CD4-positive, alpha-beta T cell treated with Interleukin-4 for 4 hours (primary cell): ENCODE results near the gene IGFL1.
"Not testable (repeated sequence)": the region's sequence is repeated elsewhere in the genome, so short reads cannot be mapped to it uniquely, and the experiment has no call there.

ENCODE experiments used
- DNase-seq: peaks from one replicate; pipeline ENCODE4 v3.0.0-alpha.2; 2020

Gene IGFL1

DNA sequence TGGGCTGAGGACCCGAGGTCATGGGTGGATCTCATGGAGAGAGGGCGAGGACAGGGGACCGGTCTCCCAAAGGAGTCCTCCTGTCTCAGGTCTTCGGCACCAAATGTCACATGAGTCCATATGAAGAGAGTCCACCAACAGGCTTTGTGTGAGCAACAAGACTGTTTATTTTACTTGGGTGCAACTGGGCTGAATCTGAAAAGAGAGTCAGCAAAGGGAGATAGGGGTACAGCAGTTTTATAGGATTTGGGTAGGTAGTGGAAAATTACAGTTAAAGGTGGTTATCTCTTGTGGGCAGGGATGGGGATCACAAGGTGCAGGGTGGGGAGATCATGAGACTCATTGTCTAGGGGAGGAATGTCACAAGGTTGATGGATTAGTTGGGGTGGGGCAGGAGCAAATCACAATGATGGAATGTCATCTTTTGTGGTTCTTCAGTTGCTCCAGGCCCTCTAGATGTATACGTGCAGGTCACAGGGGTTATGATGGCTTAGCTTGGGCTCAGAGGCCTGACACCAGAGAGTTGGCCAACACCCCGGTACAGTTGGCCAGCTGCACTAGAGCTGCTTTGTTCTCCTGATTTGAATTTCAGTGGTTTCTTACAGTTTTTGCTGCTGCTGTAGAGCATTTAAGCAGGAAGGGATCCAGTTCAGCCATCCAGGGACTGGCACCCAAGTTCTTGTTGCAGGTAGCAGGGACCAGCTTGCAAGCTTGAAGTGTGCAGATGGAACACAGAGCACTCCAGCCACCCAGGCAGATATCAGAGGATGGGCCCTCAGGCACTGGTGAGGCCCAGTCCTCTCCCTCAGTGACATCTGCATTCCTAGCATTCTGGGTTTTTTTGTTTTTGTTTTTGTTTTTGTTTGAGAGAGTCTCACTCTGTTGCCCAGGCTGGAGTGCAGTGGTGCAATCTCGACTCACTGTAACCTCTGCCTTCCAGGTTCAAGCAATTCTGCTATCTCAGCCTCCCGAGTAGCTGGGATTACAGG lies 26.4 kb upstream of the IGFL1 start:
- DNase-seq, result no peak

DNA sequence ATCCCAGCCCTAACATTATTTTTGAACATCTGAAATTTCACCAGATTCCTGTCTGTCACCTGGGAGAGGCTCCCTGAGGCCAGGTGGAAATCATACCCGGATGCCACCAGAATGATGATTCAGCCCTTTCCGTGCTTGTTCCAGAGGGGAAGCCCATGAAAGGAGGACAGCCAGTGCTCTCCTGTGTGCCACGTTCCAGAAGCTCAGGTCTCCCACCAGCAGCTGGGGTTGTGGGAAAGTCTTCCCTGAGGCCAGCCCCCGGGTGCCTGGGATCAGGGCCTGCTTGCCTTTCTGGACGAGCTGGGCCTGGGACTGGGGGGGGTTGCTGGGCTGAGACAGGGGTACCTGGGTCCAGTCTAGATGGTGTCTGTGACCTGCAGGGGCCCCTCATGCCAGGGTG lies 25.5 kb upstream of the IGFL1 start:
- no peak for DNase-seq

DNA sequence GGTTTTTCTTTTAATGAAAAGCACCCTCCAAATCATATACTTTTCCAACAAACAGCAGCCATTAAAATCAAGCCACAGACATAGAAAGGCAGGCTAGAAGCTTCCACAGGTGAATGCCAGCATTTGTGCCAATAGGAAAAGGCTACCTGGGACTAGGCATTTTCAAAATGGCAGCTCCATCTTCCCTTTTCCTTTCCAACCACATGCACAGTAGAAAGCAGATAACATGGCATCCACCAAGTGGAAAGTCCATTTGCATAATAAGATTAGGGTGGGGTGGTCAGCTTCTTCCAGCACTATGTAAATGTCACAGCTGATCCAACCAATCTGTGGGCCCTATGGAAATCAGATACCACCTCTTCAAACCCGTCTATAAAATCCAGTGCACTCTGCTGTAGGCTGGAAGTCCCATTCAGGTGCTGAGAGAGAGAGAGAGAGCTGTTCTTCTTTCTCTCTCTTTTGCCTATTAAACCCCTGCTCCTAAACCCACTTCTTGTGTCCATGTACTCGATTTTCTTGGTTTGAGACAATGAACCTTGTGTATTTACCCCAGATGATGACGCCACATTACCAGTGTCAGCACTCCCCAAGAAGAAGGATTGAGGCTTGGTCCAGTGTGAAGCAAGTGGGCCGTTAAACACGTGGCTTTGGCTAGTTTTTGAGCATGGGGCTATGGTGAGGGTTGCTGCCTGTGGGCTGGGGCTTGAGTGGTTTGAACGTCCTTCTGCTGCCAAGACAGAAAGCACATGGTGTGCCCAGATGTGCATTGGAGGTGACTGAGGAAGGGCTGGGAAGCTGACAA lies 24.2 kb upstream of the IGFL1 start:
- no peak for DNase-seq

DNA sequence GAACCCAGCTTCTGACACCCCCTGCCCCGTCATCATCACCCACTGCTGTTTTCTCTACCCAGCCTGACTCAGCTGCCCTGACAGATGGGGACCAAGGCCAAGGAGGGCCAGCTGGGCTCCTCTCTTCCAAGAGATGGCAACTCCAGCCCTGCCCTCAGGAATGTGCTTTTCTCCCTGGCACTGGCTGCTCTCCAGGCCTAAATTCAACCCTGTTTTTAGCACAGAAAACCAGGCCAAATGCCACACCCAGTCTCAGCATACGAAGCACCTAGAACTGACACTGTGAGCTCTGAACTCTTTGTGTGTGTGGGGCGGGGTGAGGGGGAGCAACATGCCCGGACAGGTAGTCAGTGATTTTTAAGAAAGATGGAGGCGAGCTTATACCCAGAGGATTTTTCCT lies 23.4 kb upstream of the IGFL1 start:
- DNase-seq, result no peak

DNA sequence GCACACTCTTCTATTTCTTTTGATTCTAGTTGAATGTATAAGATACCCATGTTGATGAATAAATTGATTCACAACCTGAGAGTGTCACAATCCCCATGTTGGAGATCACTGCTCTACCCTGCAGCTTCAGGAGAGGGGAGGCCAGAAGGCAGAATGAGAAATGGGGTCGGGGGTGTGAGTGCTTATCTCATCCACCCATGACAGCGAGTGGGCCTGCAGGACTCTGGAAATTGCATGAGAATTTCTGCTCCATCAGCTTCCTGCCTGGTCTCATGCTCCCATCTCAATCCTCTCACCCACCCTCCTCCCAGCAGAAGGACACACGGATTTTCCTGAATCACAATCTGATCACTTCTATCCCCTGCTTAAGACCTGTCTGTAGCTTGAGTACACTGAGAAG lies 22.9 kb upstream of the IGFL1 start:
- DNase-seq, result no peak

GRCh38 chr19:46207858-46208257 lies 21.7 kb upstream of the IGFL1 start:
- not testable (repeated sequence) for DNase-seq

- no peak for DNase-seq
Observed at GRCh38 chr19:46209051-46209450, 20.5 kb upstream of the IGFL1 start.

- DNase-seq, result no peak
Observed at GRCh38 chr19:46209472-46209871, 20.1 kb upstream of the IGFL1 start.

DNA sequence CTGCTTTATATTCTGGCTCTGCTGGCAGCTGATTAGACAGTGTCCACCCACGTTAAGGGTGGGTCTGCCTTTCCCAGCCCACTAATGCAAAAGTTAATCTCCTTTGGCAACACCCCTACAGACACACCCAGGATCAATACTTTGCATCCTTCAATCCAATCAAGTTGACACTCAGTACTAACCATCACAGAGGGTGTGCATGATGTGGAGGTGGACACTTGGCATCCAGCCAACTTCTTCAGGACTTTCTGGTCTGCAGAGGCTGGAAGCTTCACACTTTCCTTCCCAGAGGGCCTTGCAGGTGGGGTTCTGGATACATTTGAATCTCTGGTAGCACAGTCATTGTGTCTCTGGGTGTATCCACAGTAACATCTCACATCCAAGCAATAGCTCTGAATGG lies 18.9 kb upstream of the IGFL1 start:
- no peak for DNase-seq

DNA sequence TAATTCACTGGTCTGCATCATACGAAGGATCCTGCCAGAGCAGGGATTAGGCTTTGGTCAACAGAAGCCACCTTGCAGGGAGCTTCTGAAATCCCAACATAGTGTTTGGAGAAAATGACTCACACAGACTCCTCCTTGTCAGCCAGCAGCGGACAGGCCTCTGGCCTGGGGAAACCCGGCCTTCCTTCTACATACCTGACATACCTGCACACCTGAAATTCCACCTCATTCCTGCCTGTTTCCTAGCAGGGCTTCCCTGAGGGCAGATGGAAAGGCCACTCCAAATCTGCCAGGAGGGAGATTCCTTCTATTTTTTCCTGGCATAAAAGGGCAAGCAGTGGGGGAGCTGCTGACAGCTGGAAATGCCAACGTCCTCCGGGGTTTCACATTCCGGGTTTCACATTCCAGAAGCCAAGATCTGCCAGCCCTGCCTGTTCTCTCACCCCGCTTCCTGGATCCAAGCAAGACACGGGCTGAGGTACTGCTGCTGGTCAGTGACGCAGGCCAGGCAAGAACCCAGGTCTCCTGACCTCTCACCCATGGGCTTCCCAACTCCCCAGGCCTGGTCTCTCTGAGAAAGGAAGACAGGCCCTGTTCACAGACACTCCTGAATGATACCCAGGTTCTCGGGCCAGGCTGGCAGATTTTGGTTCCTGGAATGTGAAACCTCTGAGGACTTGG lies 18.2 kb upstream of the IGFL1 start:
- DNase-seq, result no peak

DNA sequence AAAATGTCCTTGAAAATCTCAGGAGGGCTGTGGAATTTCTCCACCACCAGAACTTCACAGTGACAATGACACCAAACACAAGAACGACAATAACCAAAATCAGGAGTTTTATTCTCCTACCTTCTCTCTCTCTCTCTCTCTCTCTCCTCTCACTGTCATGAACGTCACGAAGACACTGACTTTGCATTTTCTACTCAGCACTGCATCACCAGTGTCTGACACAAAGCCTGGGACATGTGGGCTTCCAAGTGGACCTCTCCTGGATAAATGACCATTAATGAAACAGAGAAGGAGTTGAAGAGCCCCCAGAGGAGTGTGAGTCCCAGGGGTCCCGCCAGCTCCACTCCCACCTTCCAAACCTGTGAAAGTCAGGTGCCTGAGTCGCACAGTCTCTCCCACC lies 16.9 kb upstream of the IGFL1 start:
- not testable (repeated sequence) for DNase-seq

- DNase-seq, result no peak
Observed at GRCh38 chr19:46213156-46213555, 16.4 kb upstream of the IGFL1 start.

DNA sequence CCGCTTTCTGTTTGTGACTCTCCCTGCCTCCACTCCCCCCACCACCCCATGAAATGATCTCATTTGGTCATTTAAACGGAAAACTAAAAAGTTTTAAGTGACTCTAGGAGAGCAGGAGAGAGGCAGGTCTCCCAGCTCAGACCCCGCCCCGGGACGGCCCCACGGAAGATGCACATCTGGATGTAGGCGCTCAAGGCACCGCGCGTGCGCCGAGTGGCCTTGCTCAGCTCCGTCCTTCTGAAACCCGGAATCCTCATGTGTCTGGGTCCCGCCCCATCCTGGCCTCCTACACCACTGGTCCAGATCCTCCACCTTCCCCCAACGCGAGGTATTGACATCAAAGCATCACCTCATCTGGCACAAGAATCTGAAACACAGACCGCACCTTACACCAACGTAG lies 15.7 kb upstream of the IGFL1 start:
- no peak for DNase-seq

DNA sequence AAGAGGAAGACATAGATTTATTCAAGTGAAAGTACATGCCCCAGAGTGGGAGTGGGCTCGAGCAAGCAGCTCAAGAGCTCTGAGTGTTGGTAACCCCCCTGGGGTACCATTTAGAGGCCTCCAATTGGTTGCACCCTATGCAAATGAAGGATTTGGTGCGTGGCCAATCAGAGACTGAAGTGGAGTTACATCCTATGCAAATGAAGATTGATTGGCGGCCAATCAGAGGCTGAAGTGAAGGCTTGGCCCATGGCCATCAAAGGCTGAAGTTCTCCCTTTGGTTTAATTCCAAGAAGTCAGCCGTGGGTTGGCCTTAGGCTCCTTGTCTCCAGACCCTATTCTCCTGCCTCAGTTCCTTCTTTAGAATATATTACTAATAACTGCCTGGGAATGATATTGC lies 12.9 kb upstream of the IGFL1 start:
- DNase-seq, result no peak

DNA sequence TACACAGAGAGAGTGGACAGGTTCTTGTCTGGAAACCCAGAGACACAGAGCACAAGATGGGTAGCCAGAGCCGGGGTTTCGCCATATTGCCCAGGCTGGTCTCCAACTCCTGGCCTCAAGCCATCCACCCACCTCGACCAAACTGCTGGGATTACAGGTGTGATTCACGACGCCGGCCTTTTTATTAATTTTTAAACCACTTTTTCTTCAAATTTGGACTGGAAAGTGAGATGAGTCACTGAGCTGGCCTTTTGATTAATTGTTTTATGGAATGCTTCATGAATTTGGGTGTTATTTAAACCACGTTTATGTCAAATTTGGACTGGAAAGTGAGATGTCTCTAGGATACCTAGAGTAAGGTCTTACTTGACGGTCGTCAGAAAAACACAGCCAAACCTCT lies 12.1 kb upstream of the IGFL1 start:
- DNase-seq, result no peak

DNA sequence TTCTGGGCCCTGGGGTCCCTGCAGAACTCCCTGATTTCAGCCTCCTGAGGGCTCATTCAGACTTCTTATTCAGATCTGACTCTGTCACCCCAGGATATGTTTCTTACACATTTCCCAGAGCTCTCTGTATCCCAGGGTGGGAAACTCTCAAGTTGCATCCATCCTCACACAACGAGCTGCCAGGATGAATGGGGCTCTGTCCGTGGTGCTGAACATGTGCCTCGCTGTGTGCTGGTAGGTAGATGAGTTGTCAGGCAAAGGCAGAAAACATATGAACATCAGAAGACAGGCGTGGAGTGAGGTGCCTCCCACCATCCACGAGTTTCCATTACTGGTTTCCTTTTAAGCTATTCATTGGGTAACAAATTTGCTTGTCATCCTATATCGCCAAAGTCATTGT lies 11.4 kb upstream of the IGFL1 start:
- no peak for DNase-seq

- DNase-seq, result no peak
Observed at GRCh38 chr19:46220038-46220615, 9.4 kb upstream of the IGFL1 start.

DNA sequence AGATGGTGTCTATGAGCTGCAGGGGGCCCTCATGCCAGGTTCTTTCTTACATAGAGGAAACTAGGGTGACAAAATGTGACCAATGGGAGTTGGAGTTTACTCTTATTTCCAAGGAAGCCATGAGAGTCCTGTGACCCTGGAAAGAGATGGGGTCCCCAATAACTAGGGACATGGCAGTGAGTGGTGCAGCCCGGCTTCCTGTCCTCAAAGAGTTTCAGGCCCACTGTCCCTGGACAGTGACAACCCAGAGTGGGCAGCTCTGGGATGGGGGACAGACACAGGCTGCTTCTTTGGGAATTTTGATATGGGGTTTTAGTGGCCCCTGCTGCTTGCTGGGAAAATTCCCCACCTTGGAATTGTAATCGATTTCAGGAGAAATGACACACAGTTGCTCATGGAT lies 8.4 kb upstream of the IGFL1 start:
- no peak for DNase-seq

- no peak for DNase-seq
Observed at GRCh38 chr19:46221981-46222610, 7.4 kb upstream of the IGFL1 start.

DNA sequence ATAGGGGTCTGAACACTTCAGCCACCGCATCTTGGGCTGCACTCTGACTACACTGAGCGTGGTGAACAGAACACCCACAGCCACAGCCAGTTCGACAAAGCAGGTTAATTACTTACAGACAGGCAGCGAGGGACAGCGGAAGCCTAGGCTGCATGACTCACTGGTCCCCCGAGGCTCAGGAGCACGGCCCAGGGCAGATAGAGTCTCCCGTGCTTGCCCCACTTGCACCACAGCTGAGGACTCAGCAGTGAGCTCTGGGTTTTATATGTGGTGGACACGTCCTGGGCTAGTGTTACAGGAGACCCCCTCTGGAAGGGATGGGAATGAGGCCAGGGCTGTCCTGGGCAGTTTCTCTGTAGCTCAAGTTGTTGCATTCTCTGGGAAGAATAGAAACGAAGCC lies 5.8 kb upstream of the IGFL1 start:
- not testable (repeated sequence) for DNase-seq

DNA sequence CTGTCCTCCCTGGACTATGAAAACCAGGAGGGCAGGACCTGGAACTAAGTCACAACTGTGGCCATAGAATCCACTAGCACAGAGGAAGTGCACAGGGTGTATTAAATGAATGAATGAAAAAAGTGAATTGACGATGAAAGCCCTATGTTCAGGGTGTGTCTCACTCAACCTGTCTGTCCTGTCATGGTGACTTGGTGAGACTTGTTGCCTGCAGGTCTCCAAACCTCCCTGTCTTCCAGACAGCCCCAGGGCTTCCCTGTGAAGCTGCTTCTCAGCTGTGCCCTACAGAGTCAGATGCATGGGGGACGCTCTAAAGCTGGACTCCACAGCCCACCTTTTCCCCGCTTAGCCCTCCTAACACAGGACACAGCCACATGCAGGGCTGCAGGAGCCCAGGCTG lies 4.8 kb upstream of the IGFL1 start:
- no peak for DNase-seq

- DNase-seq, result no peak
Observed at GRCh38 chr19:46225558-46226004, 4.0 kb upstream of the IGFL1 start.
